HG03097 (cell line): ENCODE results near the gene HRH4.

ENCODE experiments used
- ATAC-seq: cut with Tn5 transposase; IDR thresholded peaks from one replicate; pipeline ENCODE4 v1.9.1; 2021; ENCODE audit not compliant: unreplicated experiment, low FRiP score

The HRH4 gene

DNA sequence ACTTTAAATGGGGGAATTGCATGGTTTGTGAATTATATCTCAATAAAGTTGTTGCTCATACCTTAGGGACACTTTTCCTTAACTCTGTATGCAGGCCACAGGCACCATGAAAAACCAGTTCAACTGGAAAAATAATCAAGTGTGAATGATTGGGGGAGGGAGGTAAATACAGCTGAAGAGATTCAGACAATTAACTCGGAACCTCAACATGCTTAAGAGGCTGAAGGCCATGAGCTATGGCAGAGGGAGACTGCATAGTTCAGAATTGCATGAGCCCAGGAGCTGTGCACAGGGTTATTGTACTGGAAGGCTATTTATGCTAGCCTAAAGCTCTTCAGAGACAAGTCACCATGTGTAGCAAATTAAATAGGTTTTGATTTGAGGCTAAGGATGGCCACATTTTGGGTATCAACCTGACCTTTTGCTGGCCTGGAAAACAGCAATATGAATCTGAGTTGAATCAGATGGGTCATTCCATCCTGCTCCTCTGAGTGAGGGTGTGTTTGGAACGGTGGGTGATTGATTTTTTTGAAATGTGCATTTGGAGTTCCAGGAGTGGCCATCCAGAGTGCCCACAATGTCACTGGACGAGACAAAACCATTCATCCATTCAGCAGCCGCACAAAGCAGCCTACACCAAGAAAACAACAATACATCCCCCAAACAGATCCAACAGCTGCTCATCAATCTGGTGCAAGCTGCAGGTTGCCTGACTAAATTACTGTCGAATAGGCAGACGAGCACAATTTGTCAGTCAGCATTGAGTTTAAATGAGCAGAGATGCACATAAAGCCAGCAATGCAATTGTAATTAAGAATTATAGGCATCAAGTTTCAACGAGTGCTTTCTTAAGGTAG, 42.5 kb downstream of the HRH4 start:
- no peak for ATAC-seq

DNA sequence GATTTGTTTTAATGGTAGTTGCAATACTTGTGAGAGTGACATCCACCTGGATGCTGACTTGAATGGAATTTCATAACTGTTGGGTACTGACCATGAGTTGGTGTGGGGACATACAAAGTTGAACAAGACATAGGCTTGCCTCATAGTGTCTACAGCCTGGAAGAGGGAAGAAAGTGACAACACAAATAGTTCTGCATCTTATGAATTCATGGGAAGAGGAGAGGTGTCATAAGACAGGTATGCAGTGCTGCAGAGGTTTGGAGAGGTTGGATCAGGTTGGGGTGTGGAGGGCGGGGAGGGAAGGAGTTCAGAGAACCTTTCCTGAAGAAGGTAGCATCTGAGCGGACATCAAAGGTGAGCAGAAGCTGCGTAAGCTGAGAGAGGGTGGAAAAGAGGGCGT, 44.0 kb downstream of the HRH4 start:
- no peak for ATAC-seq

DNA sequence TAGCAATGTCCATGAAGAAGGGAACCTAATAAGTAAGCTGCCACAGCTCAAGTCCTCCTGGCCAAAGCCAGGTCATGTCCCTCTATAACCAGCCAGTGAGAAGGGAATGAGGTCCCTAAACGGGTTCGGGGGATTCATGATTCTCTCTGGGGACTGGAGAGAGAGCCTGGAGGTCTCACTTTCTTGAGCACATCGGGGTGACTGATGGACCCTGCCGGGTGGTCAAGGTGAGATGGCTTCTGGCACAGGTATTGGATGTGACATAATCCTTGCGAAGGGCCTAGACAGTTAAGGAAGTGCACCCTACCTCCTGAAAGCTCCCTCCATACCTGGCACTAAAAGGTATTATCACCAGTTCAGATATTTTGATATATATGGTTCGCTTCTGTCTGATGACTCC, 45.7 kb downstream of the HRH4 start:
- ATAC-seq: no peak

DNA sequence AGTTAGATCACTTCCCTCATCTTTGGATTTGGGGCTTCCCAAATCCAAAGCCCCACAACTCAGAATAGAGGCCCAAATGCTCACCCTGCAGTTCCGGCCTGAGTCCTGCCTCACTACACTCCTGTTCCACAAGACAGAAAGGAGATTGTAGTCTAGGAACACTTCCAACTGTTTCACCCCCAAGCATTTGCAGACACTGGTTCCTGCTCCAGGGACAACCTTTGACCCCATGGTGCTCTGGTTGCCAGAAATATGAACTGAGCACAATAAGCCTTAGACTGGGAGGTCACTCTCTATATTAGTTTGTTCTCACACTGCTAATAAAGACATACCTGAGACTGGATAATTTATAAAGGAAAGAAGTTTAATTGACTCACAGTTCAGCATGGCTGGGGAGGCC, 49.0 kb downstream of the HRH4 start:
- no peak for ATAC-seq

DNA sequence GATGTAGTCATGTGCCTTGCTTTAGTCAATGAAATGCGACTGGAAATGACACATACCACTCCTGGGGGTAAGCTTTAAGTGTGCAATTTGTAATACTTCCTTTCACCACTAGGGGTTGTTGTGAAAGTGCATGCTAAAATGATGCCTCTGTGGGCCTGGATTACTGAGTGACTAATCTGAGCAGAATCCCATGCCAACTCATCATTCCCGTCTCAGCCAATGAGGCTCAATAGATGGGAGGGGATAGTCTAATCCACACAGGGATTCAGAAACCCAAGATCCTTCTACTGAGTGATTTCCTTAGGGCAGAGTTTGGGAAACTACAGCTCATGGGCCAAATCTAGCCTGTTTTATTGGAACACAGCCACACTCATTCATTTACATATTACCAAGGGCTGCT, 54.0 kb downstream of the HRH4 start:
- no peak for ATAC-seq

DNA sequence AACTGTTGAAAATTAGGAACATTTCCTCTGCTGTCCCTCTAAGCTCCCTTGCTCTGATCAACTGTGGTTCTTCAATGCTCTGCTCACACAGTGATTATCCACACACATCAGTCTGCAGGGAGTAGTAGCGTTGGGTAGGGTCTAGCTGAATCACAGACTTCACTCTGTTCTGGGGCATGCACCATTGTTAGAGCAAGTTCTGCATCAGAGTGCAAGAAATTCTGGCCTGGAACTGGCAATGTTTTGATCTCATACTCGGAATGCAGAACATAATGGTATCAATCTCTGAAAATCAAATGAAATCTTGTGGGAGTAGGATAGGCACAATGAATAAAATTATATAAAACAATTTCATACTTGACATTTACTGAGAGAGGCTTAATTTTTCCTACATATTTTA, 55.3 kb downstream of the HRH4 start:
- ATAC-seq: no peak

DNA sequence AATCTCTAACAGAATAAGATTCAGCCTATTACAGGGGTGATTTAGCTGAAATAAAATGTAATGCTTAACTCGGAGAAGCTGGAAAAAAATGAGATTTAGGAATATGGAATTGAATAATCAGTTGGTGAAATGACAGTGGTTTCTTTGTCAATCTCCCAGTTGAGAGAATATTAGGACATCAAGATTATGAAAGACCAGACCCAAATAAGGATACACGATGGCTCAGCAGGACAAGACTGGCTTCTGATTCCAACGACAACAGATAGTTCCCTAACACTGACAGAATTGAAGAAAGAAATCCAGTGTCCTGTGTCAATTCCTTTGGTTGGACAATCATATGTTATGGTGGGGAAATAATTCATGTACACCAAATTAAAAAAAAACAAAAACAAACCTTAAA, 55.8 kb downstream of the HRH4 start:
- ATAC-seq: no peak

DNA sequence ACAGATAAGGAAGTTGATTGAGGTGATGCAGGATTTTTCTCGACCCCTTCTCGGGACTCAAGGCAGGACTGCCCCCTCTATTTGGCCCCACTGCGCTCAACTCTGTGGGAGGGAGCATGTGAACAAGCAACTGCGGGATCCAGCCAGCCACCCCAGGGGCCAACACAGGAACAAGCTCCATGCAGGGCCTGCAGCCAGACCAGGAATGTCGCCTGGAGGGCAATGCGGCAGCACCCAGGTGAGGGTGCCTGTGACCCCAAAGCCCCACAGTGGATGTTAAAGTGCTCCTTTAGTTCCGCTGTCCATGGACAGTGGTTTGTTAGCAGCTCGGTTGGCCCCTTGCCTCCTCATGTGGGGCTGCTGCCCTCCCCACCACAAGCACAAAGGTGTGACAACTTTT, 57.1 kb downstream of the HRH4 start:
- no peak for ATAC-seq

DNA sequence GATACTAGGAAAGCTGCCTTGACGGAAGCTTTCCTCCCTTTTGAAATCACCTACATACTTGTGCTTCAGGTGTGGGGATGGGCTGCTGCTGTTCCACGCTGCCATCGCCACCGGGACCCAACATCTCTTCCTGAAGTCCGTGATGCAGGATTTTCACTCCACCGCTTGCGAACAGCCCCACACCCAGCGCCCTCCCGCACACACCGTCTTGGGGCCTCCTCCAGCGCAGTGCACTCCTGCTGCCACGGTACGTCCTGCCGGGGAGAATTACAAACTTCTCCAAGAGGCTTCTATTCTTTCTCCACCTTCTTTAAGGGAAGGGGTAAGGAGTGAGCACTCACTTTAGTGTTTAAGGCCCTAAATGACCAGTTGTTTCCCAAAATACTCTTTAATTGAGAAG, 58.2 kb downstream of the HRH4 start:
- ATAC-seq: no peak
